K562 (cell line): ENCODE data around the gene FGF12. TPM values are rescaled to one million over a fixed set of nuclear protein-coding genes. Genes with fewer than 3 reads are reported as not detected.

Experiments used
- ATAC-seq: fragments of 200-7000 bp; cut with Tn5 transposase; 3 replicates; pipeline ENCODE4 v1.9.1; 2020; ENCODE audit warnings: moderate library complexity
- BruUV-seq: library from RNA; stranded (reverse); fragments of 400-500 nt; replicated peaks from 2 replicates; lab custom pipeline; 2021; lab: Mats Ljungman, UMichigan
- CTCF ChIA-PET: fragments of 300-600 bp; formaldehyde crosslinking; extraction: SDS; loops from one replicate; lab custom pipeline; 2021; ENCODE audit warnings: low intra/inter-chr PET ratio; lab: Yijun Ruan, JAX
- POLR2A ChIA-PET: fragments of 300-600, 350-650 bp; sonication (Branson Sonifier 250); formaldehyde crosslinking; extraction: SDS; loops from one replicate; lab custom pipeline; 2021; ENCODE audit warnings: antibody characterized with exemption, inconsistent platforms; lab: Yijun Ruan, JAX
- DNase-seq, 4 experiments: peaks; one replicate each; pipeline versions ENCODE4 v3.0.0 to v3.0.0-alpha.2; 2011 to 2018; ENCODE audit warnings: low spot score in 3 of 4, mixed read lengths in 3 of 4; ENCODE audit errors: extremely low read depth in 1 of 4
- FAIRE-seq: peaks from 2 replicates; lab custom pipeline; 2011; peaks lifted over from hg19 to GRCh38; lab: Jason Lieb, UNC
- H2AFZ ChIP-seq: 2 replicates; pipeline ENCODE4 v1.6.0; 2011; ENCODE audit warnings: low read depth, low read length, control low read depth, inconsistent platforms
- H3K27ac ChIP-seq: fragments of 200-600 bp; 3 replicates; pipeline ENCODE4 v1.8.0; 2011; ENCODE audit warnings: low read depth, mild to moderate bottlenecking, control low read depth, inconsistent platforms, low read length, moderate library complexity, mixed read lengths; ENCODE audit errors: extremely low read depth
- H3K27me3 ChIP-seq, 2 experiments: fragments of 300-600 bp in 1 of 2; 2 replicates in 1 of 2; 3 replicates in 1 of 2; pipeline versions ENCODE4 v1.6.0 to v1.8.0; 2011; ENCODE audit warnings: inconsistent platforms in 2 of 2, low read length in 2 of 2, mild to moderate bottlenecking in 1 of 2, mixed read lengths in 1 of 2, moderate library complexity in 1 of 2; ENCODE audit not compliant: control insufficient read depth in 2 of 2, insufficient read depth in 2 of 2
- H3K36me3 ChIP-seq: fragments of 300-600 bp; 3 replicates; pipeline ENCODE4 v1.8.0; 2011; ENCODE audit warnings: mild to moderate bottlenecking, low read length, inconsistent platforms; ENCODE audit not compliant: control insufficient read depth, insufficient read depth
- H3K4me1 ChIP-seq, 2 experiments: fragments of 200-600 bp in 1 of 2; replicated peaks in 1 of 2; 2 replicates in 1 of 2; 3 replicates in 1 of 2; pipeline versions ENCODE4 v1.5.1 to v1.8.0; 2011; ENCODE audit warnings: inconsistent platforms in 2 of 2, low read length in 2 of 2, mild to moderate bottlenecking in 1 of 2, mixed read lengths in 1 of 2, moderate library complexity in 1 of 2; ENCODE audit not compliant: control insufficient read depth in 2 of 2, insufficient read depth in 2 of 2
- H3K4me2 ChIP-seq: 2 replicates; pipeline ENCODE4 v1.6.1; 2011; ENCODE audit warnings: low read length, control low read depth, inconsistent platforms, mixed read lengths; ENCODE audit not compliant: insufficient read depth
- H3K4me3 ChIP-seq: fragments of 200-600 bp; sonication (generic), shearing (Covaris generic); 2 replicates; pipeline ENCODE4 v1.5.1; 2016; ENCODE audit warnings: control low read depth, inconsistent platforms
- H3K79me2 ChIP-seq: fragments of 200-600 bp; 3 replicates; pipeline ENCODE4 v1.8.0; 2011; ENCODE audit warnings: low read length, inconsistent platforms; ENCODE audit not compliant: control insufficient read depth, insufficient read depth
- H3K9ac ChIP-seq, 2 experiments: 2 replicates each; pipeline versions ENCODE4 v1.6.0 to v1.6.1; 2011; ENCODE audit warnings: low read depth in 2 of 2, low read length in 2 of 2, control low read depth in 1 of 2, inconsistent platforms in 1 of 2, mild to moderate bottlenecking in 1 of 2, mixed read lengths in 1 of 2; ENCODE audit not compliant: insufficient read depth in 1 of 2
- H3K9me1 ChIP-seq: one replicate; pipeline ENCODE4 v1.6.0; 2011; ENCODE audit warnings: inconsistent platforms, mild to moderate bottlenecking, low read length, moderate library complexity; ENCODE audit not compliant: control insufficient read depth, insufficient read depth
- H3K9me3 ChIP-seq: replicated peaks from 2 replicates; pipeline ENCODE4 v1.5.1; 2011; ENCODE audit warnings: low read depth, low read length, inconsistent platforms; ENCODE audit not compliant: control insufficient read depth, insufficient read depth
- H4K20me1 ChIP-seq: replicated peaks from 2 replicates; pipeline ENCODE4 v1.6.1; 2011; ENCODE audit warnings: low read length, inconsistent platforms, mixed read lengths; ENCODE audit not compliant: control insufficient read depth, insufficient read depth
- NFATC3 ChIP-seq: fragments of 450-650 bp; IDR thresholded peaks from 2 replicates; pipeline ENCODE4 v1.6.1; 2017; ENCODE audit warnings: mild to moderate bottlenecking
- PHF8 ChIP-seq: fragments of 200-600 bp; sonication (generic); IDR thresholded peaks from 2 replicates; pipeline ENCODE4 v1.6.1; 2012; ENCODE audit warnings: mixed run types, mild to moderate bottlenecking, inconsistent platforms, low read length, moderate library complexity, borderline replicate concordance
- SUPT5H ChIP-seq: fragments of 450-650 bp; IDR thresholded peaks from 2 replicates; pipeline ENCODE4 v1.6.1; 2016
- ZNF124 ChIP-seq: sonication (generic); formaldehyde crosslinking; IDR thresholded peaks from 2 replicates; pipeline ENCODE4 v1.8.1; 2022; ENCODE audit warnings: missing genetic modification reagents
- ZNF165 ChIP-seq: fragments of 250-450 bp; sonication (Bioruptor Pico); IDR thresholded peaks from 2 replicates; pipeline ENCODE4 v1.4.0; 2020; ENCODE audit warnings: borderline replicate concordance
- ZNF347 ChIP-seq: fragments of 450-650 bp; formaldehyde crosslinking; IDR thresholded peaks from 2 replicates; pipeline ENCODE4 v1.4.0; 2020; ENCODE audit warnings: low read depth, mild to moderate bottlenecking, moderate library complexity
- ZNF699 ChIP-seq: fragments of 250-450 bp; sonication (Bioruptor Pico); IDR thresholded peaks from 2 replicates; pipeline ENCODE4 v1.8.0; 2021; ENCODE audit warnings: mild to moderate bottlenecking, moderate library complexity; ENCODE audit not compliant: insufficient replicate concordance
- ZNF717 ChIP-seq: fragments of 250-450 bp; sonication (Bioruptor Pico); IDR thresholded peaks from 2 replicates; pipeline ENCODE4 v1.5.0; 2021
- WGBS: fragments of 100-300 bp; shearing (Covaris generic); methylation state at CpG from one replicate; pipeline ENCODE4 v1.1.6; 2016; ENCODE audit warnings: low coverage, mixed read lengths; ENCODE audit not compliant: insufficient coverage; ENCODE audit errors: missing lambda C conversion rate; 5-methylcytosine and 5-hydroxymethylcytosine counted together
- in situ Hi-C: fragments of 300-500 bp; cut with MboI; formaldehyde crosslinking; loops from 4 replicates; pipeline ENCODE4 v1.15.0; 2018; ENCODE audit warnings: inconsistent platforms, mixed read lengths
- intact Hi-C: fragments of 100-400 bp; cut with micrococcal nuclease; formaldehyde crosslinking; loops from 2 replicates; pipeline ENCODE4 v1.14.2; 2022
- polyA plus RNA-seq, 8 experiments: library from polyadenylated mRNA; depleted of rRNA in 4 of 8; stranded (reverse) in 5 of 8; unstranded in 3 of 8; fragments of >200 nt; fragmentation: Nextera tagmentation in 2 of 8; fragmentation: Illumina TruSeq in 1 of 8; extraction: Ambion mirVana in 2 of 8; extraction: Trizol in 1 of 8; gene quantifications; 2 replicates each; pipeline versions ENCODE4 v1.2.1 to v1.2.3, GENCODE V29; 2011 to 2014; ENCODE audit warnings: inconsistent platforms in 1 of 8, missing spikeins in 1 of 8
- total RNA-seq, 7 experiments: library from RNA; depleted of rRNA in 6 of 7; stranded (reverse); fragments of >200 nt in 6 of 7; fragmentation: Illumina TruSeq in 2 of 7; extraction: Trizol in 2 of 7; gene quantifications; 2 replicates each; pipeline versions ENCODE4 v1.2.1 to v1.2.3, GENCODE V29; 2011 to 2021; ENCODE audit warnings: low replicate concordance in 1 of 7
- TF ChIP-seq, protein P1 (sequence below), 2 experiments: fragments of 450-650 bp; conservative IDR thresholded peaks; 2 replicates each; pipeline ENCODE4 v1.6.1; 2017; ENCODE audit warnings: mild to moderate bottlenecking in 2 of 2, moderate library complexity in 2 of 2
- TF ChIP-seq, protein P2 (sequence below), 2 experiments: fragments of 150-350 bp in 1 of 2; IDR thresholded peaks; 2 replicates each; pipeline ENCODE4 v1.6.1; 2012 to 2016; ENCODE audit warnings: low read depth in 2 of 2, low read length in 2 of 2, mild to moderate bottlenecking in 1 of 2, moderate library complexity in 1 of 2

Gene FGF12
- total and polyA plus RNA-seq, 9 of the 15 experiments (the other 6 are each of a cell fraction or from before 2014, with no cell fraction given), result not detected

DNA sequence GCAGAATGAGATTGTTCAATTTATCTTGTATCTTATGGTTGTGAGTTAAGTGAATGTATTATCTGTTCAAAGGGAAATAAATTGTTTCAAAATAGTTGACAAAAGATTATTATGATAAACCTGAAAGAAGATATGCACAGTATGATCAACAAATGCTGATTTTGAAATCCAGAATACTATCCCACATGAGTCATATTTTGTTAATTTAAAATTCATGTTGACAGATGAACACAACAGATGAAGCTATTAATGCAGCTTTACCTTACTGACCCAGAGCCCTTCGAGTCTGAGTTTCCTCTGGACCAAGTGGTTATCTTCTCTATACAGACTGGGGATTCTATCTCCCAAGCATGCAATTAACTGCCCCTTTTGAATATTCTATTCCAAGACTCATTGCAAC is 482.8 kb downstream of the FGF12 start:
- H3K9ac ChIP-seq, result no peak overlapping the region
- TF ChIP-seq, protein P1, sequence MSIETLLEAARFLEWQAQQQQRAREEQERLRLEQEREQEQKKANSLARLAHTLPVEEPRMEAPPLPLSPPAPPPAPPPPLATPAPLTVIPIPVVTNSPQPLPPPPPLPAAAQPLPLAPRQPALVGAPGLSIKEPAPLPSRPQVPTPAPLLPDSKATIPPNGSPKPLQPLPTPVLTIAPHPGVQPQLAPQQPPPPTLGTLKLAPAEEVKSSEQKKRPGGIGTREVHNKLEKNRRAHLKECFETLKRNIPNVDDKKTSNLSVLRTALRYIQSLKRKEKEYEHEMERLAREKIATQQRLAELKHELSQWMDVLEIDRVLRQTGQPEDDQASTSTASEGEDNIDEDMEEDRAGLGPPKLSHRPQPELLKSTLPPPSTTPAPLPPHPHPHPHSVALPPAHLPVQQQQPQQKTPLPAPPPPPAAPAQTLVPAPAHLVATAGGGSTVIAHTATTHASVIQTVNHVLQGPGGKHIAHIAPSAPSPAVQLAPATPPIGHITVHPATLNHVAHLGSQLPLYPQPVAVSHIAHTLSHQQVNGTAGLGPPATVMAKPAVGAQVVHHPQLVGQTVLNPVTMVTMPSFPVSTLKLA (conservative IDR thresholded peaks at IDR 0.05), result no peak
- TF ChIP-seq, protein P2, sequence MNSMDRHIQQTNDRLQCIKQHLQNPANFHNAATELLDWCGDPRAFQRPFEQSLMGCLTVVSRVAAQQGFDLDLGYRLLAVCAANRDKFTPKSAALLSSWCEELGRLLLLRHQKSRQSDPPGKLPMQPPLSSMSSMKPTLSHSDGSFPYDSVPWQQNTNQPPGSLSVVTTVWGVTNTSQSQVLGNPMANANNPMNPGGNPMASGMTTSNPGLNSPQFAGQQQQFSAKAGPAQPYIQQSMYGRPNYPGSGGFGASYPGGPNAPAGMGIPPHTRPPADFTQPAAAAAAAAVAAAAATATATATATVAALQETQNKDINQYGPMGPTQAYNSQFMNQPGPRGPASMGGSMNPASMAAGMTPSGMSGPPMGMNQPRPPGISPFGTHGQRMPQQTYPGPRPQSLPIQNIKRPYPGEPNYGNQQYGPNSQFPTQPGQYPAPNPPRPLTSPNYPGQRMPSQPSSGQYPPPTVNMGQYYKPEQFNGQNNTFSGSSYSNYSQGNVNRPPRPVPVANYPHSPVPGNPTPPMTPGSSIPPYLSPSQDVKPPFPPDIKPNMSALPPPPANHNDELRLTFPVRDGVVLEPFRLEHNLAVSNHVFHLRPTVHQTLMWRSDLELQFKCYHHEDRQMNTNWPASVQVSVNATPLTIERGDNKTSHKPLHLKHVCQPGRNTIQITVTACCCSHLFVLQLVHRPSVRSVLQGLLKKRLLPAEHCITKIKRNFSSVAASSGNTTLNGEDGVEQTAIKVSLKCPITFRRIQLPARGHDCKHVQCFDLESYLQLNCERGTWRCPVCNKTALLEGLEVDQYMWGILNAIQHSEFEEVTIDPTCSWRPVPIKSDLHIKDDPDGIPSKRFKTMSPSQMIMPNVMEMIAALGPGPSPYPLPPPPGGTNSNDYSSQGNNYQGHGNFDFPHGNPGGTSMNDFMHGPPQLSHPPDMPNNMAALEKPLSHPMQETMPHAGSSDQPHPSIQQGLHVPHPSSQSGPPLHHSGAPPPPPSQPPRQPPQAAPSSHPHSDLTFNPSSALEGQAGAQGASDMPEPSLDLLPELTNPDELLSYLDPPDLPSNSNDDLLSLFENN (IDR thresholded peaks at IDR 0.05; ENCODE audit: low read depth in 2 of 2, low read length in 2 of 2), result no peak
- TF ChIP-seq ZNF699 (CRISPR knock-in tag), result no peak
- TF ChIP-seq ZNF124 (CRISPR knock-in tag), result no peak
- no peak for TF ChIP-seq ZNF165 (CRISPR knock-in tag)
- no peak for TF ChIP-seq ZNF717 (CRISPR knock-in tag)
- TF ChIP-seq ZNF347 (CRISPR knock-in tag), result no peak
- no peak for TF ChIP-seq NFATC3
- TF ChIP-seq SUPT5H, result no peak
- TF ChIP-seq PHF8, result no peak
- TF ChIP-seq, all 486 proteins: peak for 0
- no peak for ATAC-seq
- no peaks in the 10 kb centered on the region for H3K9me1 ChIP-seq
- ChIA-PET CTCF (no interaction called here), POLR2A (interaction anchor here (0.6 kb wide), 1 partner anchor 128 kb away, joined by 3 read pairs; no protein-coding TSS in a partner anchor)
- H3K4me1 ChIP-seq, result no peaks in the 10 kb centered on the region
- no peaks in the 10 kb centered on the region for H3K79me2 ChIP-seq
- intact Hi-C loops, result no loop called here
- H3K4me2 ChIP-seq, result no peak overlapping the region
- FAIRE-seq, result no peak
- 4% methylated on average over 1 of the region's 1 CpG for WGBS
- no peaks in the 10 kb centered on the region for H3K36me3 ChIP-seq
- H3K4me3 ChIP-seq, result no peak overlapping the region
- H2AFZ ChIP-seq, result no peak overlapping the region
- no peaks in the 10 kb centered on the region for H3K27me3 ChIP-seq
- in situ Hi-C loops, result no loop called here
- no TSS peak for BruUV-seq
- DNase-seq, result no peak
- no peaks in the 10 kb centered on the region for H4K20me1 ChIP-seq
- no peak overlapping the region for H3K27ac ChIP-seq
- H3K9me3 ChIP-seq, result no peaks in the 10 kb centered on the region
